H1 (cell line): Measurements from ENCODE around the gene RASEF. TPM values are rescaled to one million over a fixed set of nuclear protein-coding genes. Genes with fewer than 3 reads are reported as not detected.

ENCODE experiments used
- HDAC6 ChIP-seq: IDR thresholded peaks from one replicate; pipeline ENCODE4 v1.7.1; 2012; ENCODE audit warnings: low read depth, mild to moderate bottlenecking, inconsistent platforms, low read length, moderate library complexity
- POLR2AphosphoS5 ChIP-seq: IDR thresholded peaks from 2 replicates; pipeline ENCODE4 v1.6.1; 2011; ENCODE audit warnings: low read depth, low read length
- SIRT6 ChIP-seq: IDR thresholded peaks from one replicate; pipeline ENCODE4 v1.7.1; 2012; ENCODE audit warnings: low read length, inconsistent platforms
- SRF ChIP-seq: IDR thresholded peaks from 2 replicates; pipeline ENCODE4 v1.6.1; 2011; ENCODE audit warnings: mild to moderate bottlenecking, low read depth, low read length, moderate library complexity
- SUZ12 ChIP-seq: fragments of 200-600 bp; sonication (generic); IDR thresholded peaks from 2 replicates; pipeline ENCODE4 v1.6.1; 2012; ENCODE audit warnings: mild to moderate bottlenecking, inconsistent platforms, low read length, moderate library complexity, mixed read lengths
- TBP ChIP-seq: IDR thresholded peaks from 2 replicates; pipeline ENCODE4 v1.6.1; 2011; ENCODE audit warnings: low read depth, low read length, improper control_type of control experiment
- polyA plus RNA-seq, 7 experiments: library from polyadenylated mRNA; depleted of rRNA in 3 of 7; stranded (reverse) in 5 of 7; unstranded in 2 of 7; fragments of >200 nt in 5 of 7; fragments of 200-250 nt in 2 of 7; gene quantifications; 1 replicate in 5 of 7; 2 replicates in 1 of 7; 4 replicates in 1 of 7; pipeline versions ENCODE4 v1.2.1 to v1.2.3, GENCODE V29; 2011 to 2013; ENCODE audit warnings: missing spikeins in 2 of 7, mixed read lengths in 2 of 7
- total RNA-seq: library from RNA; stranded (reverse); fragmentation: NEBNext Ultra II Directional; extraction: Animal tissue kit (Norgen Biotek cat#: 25700); gene quantifications from 2 replicates; pipeline ENCODE4 v1.2.1, GENCODE V29; 2021

RASEF gene
- total and polyA plus RNA-seq, 2 of the 8 experiments (the other 6 are each of a cell fraction or from before 2014, with no cell fraction given): 1.1 to 4.6 TPM

- TF ChIP-seq SRF (no peak), POLR2AphosphoS5 (no peak), HDAC6 (no peak), SIRT6 (no peak), SUZ12 (no peak), TBP (no peak)
Observed at GRCh38 chr9:82968816-82969215, 94.1 kb downstream of the RASEF start (continued).
